IMR-90 (cell line): ENCODE measurements around the gene DSG3. TPM values are rescaled to one million over a fixed set of nuclear protein-coding genes. Genes with fewer than 3 reads are reported as not detected.

Experiments
- ATAC-seq: fragments of 200-7000 bp; cut with Tn5 transposase; 2 replicates; pipeline ENCODE4 v1.9.1; 2020; ENCODE audit warnings: low read depth, mild to moderate bottlenecking, moderate library complexity
- BruUV-seq: library from RNA; stranded (reverse); fragments of 400-500 nt; replicated peaks from 2 replicates; lab custom pipeline; 2021; lab: Mats Ljungman, UMichigan
- CTCF ChIA-PET: fragments of 300-600 bp; formaldehyde crosslinking; extraction: SDS; loops from one replicate; lab custom pipeline; 2021; ENCODE audit warnings: antibody characterized with exemption; lab: Yijun Ruan, JAX
- POLR2A ChIA-PET: fragments of 300-600 bp; sonication (Branson Sonifier 250); formaldehyde crosslinking; loops from one replicate; lab custom pipeline; 2022; ENCODE audit warnings: antibody characterized with exemption; ENCODE audit not compliant: unreplicated experiment; lab: Charles Lee
- DNase-seq: peaks from one replicate; pipeline ENCODE4 v3.0.0; 2013
- H2AFZ ChIP-seq: replicated peaks from 2 replicates; pipeline ENCODE3; 2013; ENCODE audit warnings: low read length, mild to moderate bottlenecking; ENCODE audit not compliant: poor library complexity
- H2AK5ac ChIP-seq: 2 replicates; pipeline ENCODE4 v1.6.1; 2013; ENCODE audit warnings: low read depth, low read length, inconsistent platforms
- H2AK9ac ChIP-seq: replicated peaks from 2 replicates; pipeline ENCODE3; 2013; ENCODE audit warnings: mild to moderate bottlenecking, low read depth, low read length, moderate library complexity; ENCODE audit not compliant: poor library complexity
- H2BK120ac ChIP-seq: 2 replicates; pipeline ENCODE4 v1.6.1; 2013; ENCODE audit warnings: low read depth, low read length, inconsistent platforms
- H2BK15ac ChIP-seq: 3 replicates; pipeline ENCODE4 v1.6.1; 2013; ENCODE audit warnings: low read depth, low read length, inconsistent platforms
- H2BK20ac ChIP-seq: 2 replicates; pipeline ENCODE4 v1.6.1; 2013; ENCODE audit warnings: low read depth, mild to moderate bottlenecking, inconsistent platforms, low read length, moderate library complexity
- H2BK5ac ChIP-seq: 2 replicates; pipeline ENCODE4 v1.6.1; 2013; ENCODE audit warnings: mild to moderate bottlenecking, low read depth, low read length, inconsistent platforms; ENCODE audit not compliant: poor library complexity, severe bottlenecking
- H3K14ac ChIP-seq: replicated peaks from 2 replicates; pipeline ENCODE4 v1.6.1; 2013; ENCODE audit warnings: low read depth, low read length, inconsistent platforms
- H3K18ac ChIP-seq: 2 replicates; pipeline ENCODE4 v1.6.1; 2013; ENCODE audit warnings: low read depth, low read length, control low read depth
- H3K23ac ChIP-seq: 2 replicates; pipeline ENCODE4 v1.6.1; 2013; ENCODE audit warnings: low read depth, low read length, inconsistent platforms
- H3K27ac ChIP-seq: 2 replicates; pipeline ENCODE4 v1.5.1; 2013; ENCODE audit warnings: mild to moderate bottlenecking, control low read depth, low read length; ENCODE audit not compliant: insufficient read depth
- H3K27me3 ChIP-seq: 2 replicates; pipeline ENCODE4 v1.6.1; 2013; ENCODE audit warnings: low read length; ENCODE audit not compliant: control insufficient read depth, insufficient read depth
- H3K36me3 ChIP-seq: 2 replicates; pipeline ENCODE4 v1.6.1; 2013; ENCODE audit warnings: low read length, mixed read lengths; ENCODE audit not compliant: control insufficient read depth, insufficient read depth
- H3K4ac ChIP-seq: 2 replicates; pipeline ENCODE4 v1.6.1; 2013; ENCODE audit warnings: low read depth, low read length, inconsistent platforms
- H3K4me1 ChIP-seq: 2 replicates; pipeline ENCODE4 v1.6.1; 2013; ENCODE audit warnings: low read length, mixed read lengths; ENCODE audit not compliant: control insufficient read depth, insufficient read depth
- H3K4me2 ChIP-seq: 2 replicates; pipeline ENCODE4 v1.6.1; 2013; ENCODE audit warnings: low read depth, mild to moderate bottlenecking, control low read depth, low read length, moderate library complexity
- H3K4me3 ChIP-seq: 2 replicates; pipeline ENCODE4 v1.5.1; 2013; ENCODE audit warnings: low read depth, mild to moderate bottlenecking, control low read depth, low read length, moderate library complexity; ENCODE audit not compliant: insufficient read depth
- H3K56ac ChIP-seq: 2 replicates; pipeline ENCODE4 v1.6.1; 2013; ENCODE audit warnings: low read length, inconsistent platforms; ENCODE audit not compliant: insufficient read depth; ENCODE audit errors: extremely low read depth
- H3K79me1 ChIP-seq, 2 experiments: 2 replicates each; pipeline ENCODE4 v1.6.1; 2013; ENCODE audit warnings: low read length in 2 of 2, inconsistent platforms in 1 of 2, low read depth in 1 of 2
- H3K9ac ChIP-seq: 2 replicates; pipeline ENCODE4 v1.6.1; 2013; ENCODE audit warnings: low read depth, low read length, control low read depth
- H3K9me1 ChIP-seq: 2 replicates; pipeline ENCODE4 v1.6.1; 2013; ENCODE audit warnings: low read length, inconsistent platforms; ENCODE audit not compliant: insufficient read depth
- H3K9me3 ChIP-seq: 2 replicates; pipeline ENCODE4 v1.6.1; 2013; ENCODE audit warnings: low read length; ENCODE audit not compliant: control insufficient read depth, insufficient read depth
- H4K20me1 ChIP-seq: 2 replicates; pipeline ENCODE4 v1.6.1; 2013; ENCODE audit warnings: low read length, inconsistent platforms; ENCODE audit not compliant: insufficient read depth
- H4K5ac ChIP-seq: 2 replicates; pipeline ENCODE4 v1.6.1; 2013; ENCODE audit warnings: mild to moderate bottlenecking, low read depth, low read length, control low read depth
- H4K8ac ChIP-seq, 2 experiments: 2 replicates each; pipeline ENCODE4 v1.6.1; 2013; ENCODE audit warnings: low read depth in 2 of 2, low read length in 2 of 2, control low read depth in 1 of 2, inconsistent platforms in 1 of 2
- H4K91ac ChIP-seq: 2 replicates; pipeline ENCODE4 v1.6.1; 2013; ENCODE audit warnings: low read depth, low read length, inconsistent platforms; ENCODE audit not compliant: insufficient read depth
- BHLHE40 ChIP-seq: fragments of 150-350 bp; IDR thresholded peaks from 2 replicates; pipeline ENCODE4 v1.6.1; 2016; ENCODE audit warnings: mild to moderate bottlenecking, low read depth, low read length
- FOS ChIP-seq: fragments of 150-350 bp; IDR thresholded peaks from 2 replicates; pipeline ENCODE4 v1.6.1; 2016; ENCODE audit warnings: low read depth, low read length
- MAFK ChIP-seq: IDR thresholded peaks from 2 replicates; pipeline ENCODE4 v1.6.1; 2012; ENCODE audit warnings: low read depth, low read length, improper control_type of control experiment
- MAZ ChIP-seq: IDR thresholded peaks from 2 replicates; pipeline ENCODE4 v1.6.1; 2012; ENCODE audit warnings: low read depth, mild to moderate bottlenecking, low read length, improper control_type of control experiment, moderate library complexity, borderline replicate concordance
- NFE2L2 ChIP-seq: fragments of 150-350 bp; IDR thresholded peaks from 2 replicates; pipeline ENCODE4 v1.6.1; 2016; ENCODE audit warnings: low read depth, mild to moderate bottlenecking, low read length
- RAD21 ChIP-seq: IDR thresholded peaks from 2 replicates; pipeline ENCODE4 v1.6.1; 2012; ENCODE audit warnings: low read length, improper control_type of control experiment
- SMC3 ChIP-seq: fragments of 150-350 bp; IDR thresholded peaks from 2 replicates; pipeline ENCODE4 v1.6.1; 2016; ENCODE audit warnings: low read depth, mild to moderate bottlenecking, antibody characterized with exemption, low read length, moderate library complexity
- USF2 ChIP-seq: fragments of 150-350 bp; IDR thresholded peaks from 2 replicates; pipeline ENCODE4 v1.6.1; 2017; ENCODE audit warnings: mild to moderate bottlenecking, antibody characterized with exemption, low read length, low read depth
- WGBS, 2 experiments: methylation state at CpG; one replicate each; pipeline versions ENCODE4 v1.1.5 to v1.1.7; 2013; ENCODE audit warnings: missing lambda C conversion rate in 2 of 2; ENCODE audit not compliant: insufficient read length in 1 of 2; ENCODE audit errors: extremely low coverage in 2 of 2; 5-methylcytosine and 5-hydroxymethylcytosine counted together
- dilution Hi-C: fragments of 300-500 bp; cut with HindIII; formaldehyde crosslinking; loops from one replicate; pipeline ENCODE4 v1.14.3; 2018; ENCODE audit warnings: low sequenced_read_pairs; ENCODE audit not compliant: unreplicated experiment
- in situ Hi-C: fragments of 300-500 bp; cut with MboI; formaldehyde crosslinking; loops from 3 replicates; pipeline ENCODE4 v1.14.3; 2019; ENCODE audit warnings: low sequenced_read_pairs, inconsistent platforms, mixed read lengths
- intact Hi-C: fragments of 100-400 bp; cut with micrococcal nuclease; formaldehyde crosslinking; loops from 2 replicates; pipeline ENCODE4 v1.10.0; 2022
- polyA plus RNA-seq, 3 experiments: library from polyadenylated mRNA; depleted of rRNA; stranded (reverse); fragments of >200 nt; gene quantifications; 2 replicates each; pipeline ENCODE4 v1.2.3, GENCODE V29; 2012; ENCODE audit warnings: low replicate concordance in 1 of 3
- total RNA-seq: library from RNA; depleted of rRNA; stranded (reverse); fragments of >200 nt; gene quantifications from 2 replicates; pipeline ENCODE4 v1.2.3, GENCODE V29; 2012

The DSG3 gene
- total and polyA plus RNA-seq, 2 of the 4 experiments (the other 2 are of a cell fraction) = not detected

GRCh38 chr18:31500051-31500688 is 52.6 kb downstream of the DSG3 start:
- POLR2A ChIA-PET = no interaction called here
- in situ Hi-C loops (no loop called here), dilution Hi-C loops (no loop called here), intact Hi-C loops (no loop called here)
- Histone ChIP-seq H4K91ac (no peak overlapping the region), H3K18ac (no peak overlapping the region), H2BK15ac (no peak overlapping the region), H3K4ac (no peak overlapping the region), H4K8ac (no peak overlapping the region), H3K27ac (no peak overlapping the region), H4K5ac (no peak overlapping the region), H4K20me1 (no peaks in the 10 kb centered on the region), H3K36me3 (no peaks in the 10 kb centered on the region), H3K14ac (no peak overlapping the region), H2BK120ac (no peak overlapping the region), H2AFZ (no peak overlapping the region), H3K9ac (no peak overlapping the region), H3K9me3 (no peaks in the 10 kb centered on the region), H2AK5ac (no peak overlapping the region), H2AK9ac (no peak overlapping the region), H2BK5ac (no peak overlapping the region), H3K27me3 (peaks cover 9% of the 10 kb centered on the region), H3K4me1 (no peaks in the 10 kb centered on the region), H3K23ac (no peak overlapping the region), H3K4me3 (no peak overlapping the region), H3K79me1 (no peaks in the 10 kb centered on the region), H3K4me2 (no peak overlapping the region), H2BK20ac (no peak overlapping the region), H3K56ac (no peak overlapping the region), H3K9me1 (no peaks in the 10 kb centered on the region)
- CTCF ChIA-PET = no interaction called here
- BruUV-seq = no TSS peak
- no peak for DNase-seq
- TF ChIP-seq USF2 (no peak), MAZ (no peak), RAD21 (no peak), FOS (no peak), SMC3 (no peak), MAFK (no peak), BHLHE40 (no peak), NFE2L2 (no peak)
- no peak for ATAC-seq
- no CpG with 5 or more reads among the region's 6 CpGs for WGBS, 2 experiments
